ENCODE measurements around the gene RTP5.
"Not testable (repeated sequence)": the region's sequence is repeated elsewhere in the genome, so short reads cannot be mapped to it uniquely, and the experiment has no call there.

GRCh38 chr2:241922816-241923601 lies 53.5 kb downstream of the RTP5 start:
- not testable (repeated sequence) for TF ChIP-seq CTCF (IDR thresholded peaks at IDR 0.05 in 8 of 11, conservative IDR thresholded peaks at IDR 0.05 in 3 of 11); POLR2A (IDR thresholded peaks at IDR 0.05); POLR2AphosphoS5 (IDR thresholded peaks at IDR 0.05)
